Vagina (tissue), 2 donors: ENCODE data around the gene TGM1. TPM values are rescaled to one million over a fixed set of nuclear protein-coding genes. Genes with fewer than 3 reads are reported as not detected.

Experiments used
- DNase-seq, 2 donors: peaks; one replicate each; pipeline ENCODE4 v3.0.0-alpha.2; 2017; ENCODE audit errors: extremely low spot score in 2 of 2
- H3K27ac ChIP-seq: fragments of 200-600 bp; sonication (generic); one replicate; pipeline ENCODE4 v1.5.1; 2019
- H3K27me3 ChIP-seq: fragments of 200-600 bp; sonication (generic); one replicate; pipeline ENCODE4 v1.5.1; 2019
- H3K36me3 ChIP-seq, 2 donors: fragments of 200-600 bp; sonication (generic); one replicate each; pipeline ENCODE4 v1.5.1; 2017 to 2019
- H3K4me1 ChIP-seq: fragments of 200-600 bp; sonication (generic); one replicate; pipeline ENCODE4 v1.5.1; 2019
- H3K4me3 ChIP-seq, 2 donors: fragments of 200-600 bp; sonication (generic); 1 replicate in 1 of 2; 2 replicates in 1 of 2; pipeline ENCODE4 v1.5.1; 2016 to 2019
- H3K9me3 ChIP-seq: fragments of 200-600 bp; sonication (generic); one replicate; pipeline ENCODE4 v1.5.1; 2019
- CTCF ChIP-seq, 3 experiments: fragments of 450-650 bp in 2 of 3; fragments of 200-600 bp in 1 of 3; sonication (generic) in 1 of 3; IDR thresholded peaks; one replicate each; pipeline ENCODE4 v1.5.1; 2017 to 2019; ENCODE audit warnings: antibody characterized with exemption in 3 of 3, mild to moderate bottlenecking in 2 of 3, moderate library complexity in 2 of 3
- POLR2A ChIP-seq, 2 donors: fragments of 450-650 bp; IDR thresholded peaks; one replicate each; pipeline ENCODE4 v1.6.1; 2017; ENCODE audit warnings: antibody characterized with exemption in 2 of 2, mild to moderate bottlenecking in 2 of 2, moderate library complexity in 2 of 2
- POLR2AphosphoS5 ChIP-seq, 2 donors: sonication (generic); formaldehyde crosslinking; IDR thresholded peaks; one replicate each; pipeline ENCODE4 v1.9.0; 2017; ENCODE audit warnings: antibody characterized with exemption in 2 of 2, mild to moderate bottlenecking in 2 of 2, low read depth in 1 of 2; ENCODE audit not compliant: insufficient read depth in 1 of 2
- intact Hi-C: fragments of 100-400 bp; cut with DNase I; formaldehyde crosslinking; loops from one replicate; pipeline ENCODE4 v1.15.1; 2023
- total RNA-seq: library from RNA; depleted of rRNA; stranded (reverse); fragments of >200 nt; gene quantifications from one replicate; pipeline ENCODE4 v1.2.3, GENCODE V29; 2016

The TGM1 gene
- total RNA-seq, 1 donor from 2014 or later = 269 TPM

- no peaks in the 10 kb centered on the region for H3K9me3 ChIP-seq
- no peaks in the 10 kb centered on the region for H3K27me3 ChIP-seq
- H3K4me3 ChIP-seq = no peak overlapping the region
- intact Hi-C loops = no loop called here
- H3K36me3 ChIP-seq = no peaks in the 10 kb centered on the region
- peaks cover 11% of the 10 kb centered on the region for H3K4me1 ChIP-seq
- TF ChIP-seq CTCF (IDR thresholded peaks at IDR 0.05) (no peak), POLR2A (IDR thresholded peaks at IDR 0.05) (no peak), POLR2AphosphoS5 (IDR thresholded peaks at IDR 0.05; ENCODE audit: insufficient read depth in 1 of 2, low read depth in 1 of 2) (no peak)
- no peak for DNase-seq
- H3K27ac ChIP-seq = no peak overlapping the region
Measured at GRCh38 chr14:24258548-24259265, 4.3 kb downstream of the TGM1 start.

- H3K4me1 ChIP-seq = peaks cover 11% of the 10 kb centered on the region
- TF ChIP-seq POLR2AphosphoS5 (IDR thresholded peaks at IDR 0.05; ENCODE audit: insufficient read depth in 1 of 2, low read depth in 1 of 2) = no peak
- no peak for TF ChIP-seq CTCF (IDR thresholded peaks at IDR 0.05)
- TF ChIP-seq POLR2A (IDR thresholded peaks at IDR 0.05) = no peak
- H3K27ac ChIP-seq = no peak overlapping the region
- DNase-seq = no peak
- intact Hi-C loops = no loop called here
- no peaks in the 10 kb centered on the region for H3K36me3 ChIP-seq
- H3K9me3 ChIP-seq = no peaks in the 10 kb centered on the region
- H3K27me3 ChIP-seq = no peaks in the 10 kb centered on the region
- H3K4me3 ChIP-seq = no peak overlapping the region
Measured at GRCh38 chr14:24258119-24258518, 4.9 kb downstream of the TGM1 start.

- DNase-seq = no peak
- no peak overlapping the region for H3K27ac ChIP-seq
Measured at GRCh38 chr14:24256960-24257359, 6.0 kb downstream of the TGM1 start.

GRCh38 chr14:24255931-24256711, 6.9 kb downstream of the TGM1 start:
- Histone ChIP-seq H3K9me3 (no peaks in the 10 kb centered on the region), H3K4me1 (peaks cover 11% of the 10 kb centered on the region), H3K27me3 (no peaks in the 10 kb centered on the region), H3K36me3 (no peaks in the 10 kb centered on the region), H3K27ac (no peak overlapping the region), H3K4me3 (no peak overlapping the region)
- no peak for DNase-seq
- intact Hi-C loops = no loop called here
- TF ChIP-seq CTCF (IDR thresholded peaks at IDR 0.05) (no peak), POLR2A (IDR thresholded peaks at IDR 0.05) (no peak), POLR2AphosphoS5 (IDR thresholded peaks at IDR 0.05; ENCODE audit: insufficient read depth in 1 of 2, low read depth in 1 of 2) (no peak)

More at GRCh38 chr14:24256960-24257359, 6.0 kb downstream of the TGM1 start:
- Histone ChIP-seq H3K27me3 (no peaks in the 10 kb centered on the region), H3K9me3 (no peaks in the 10 kb centered on the region), H3K4me1 (peaks cover 11% of the 10 kb centered on the region), H3K4me3 (no peak overlapping the region), H3K36me3 (no peaks in the 10 kb centered on the region)
- intact Hi-C loops = no loop called here
- TF ChIP-seq POLR2A (IDR thresholded peaks at IDR 0.05) (no peak), CTCF (IDR thresholded peaks at IDR 0.05) (no peak)

GRCh38 chr14:24255438-24255837, 7.5 kb downstream of the TGM1 start:
- no peak overlapping the region for H3K4me3 ChIP-seq
- DNase-seq = no peak
- no peaks in the 10 kb centered on the region for H3K9me3 ChIP-seq
- TF ChIP-seq POLR2AphosphoS5 (IDR thresholded peaks at IDR 0.05; ENCODE audit: insufficient read depth in 1 of 2, low read depth in 1 of 2) = no peak
- no peak for TF ChIP-seq POLR2A (IDR thresholded peaks at IDR 0.05)
- TF ChIP-seq CTCF (IDR thresholded peaks at IDR 0.05) = no peak
- no peaks in the 10 kb centered on the region for H3K36me3 ChIP-seq
- H3K4me1 ChIP-seq = peaks cover 11% of the 10 kb centered on the region
- no peak overlapping the region for H3K27ac ChIP-seq
- no peaks in the 10 kb centered on the region for H3K27me3 ChIP-seq
- intact Hi-C loops = no loop called here
